NK-92 treated with Interleukin-12 subunit alpha and Interleukin-12 subunit beta, amount 100 ng/mL, for 24 hours (cell line): ENCODE results near the gene CALML4.
"Not testable (repeated sequence)": the region's sequence is repeated elsewhere in the genome, so short reads cannot be mapped to it uniquely, and the experiment has no call there.

Source experiments
- DNase-seq: peaks from one replicate; lab custom pipeline; 2025; lab: John Stamatoyannopoulos, UW

CALML4 gene

GRCh38 chr15:68190048-68190447, 15.1 kb downstream of the CALML4 start:
- no peak for DNase-seq

DNA sequence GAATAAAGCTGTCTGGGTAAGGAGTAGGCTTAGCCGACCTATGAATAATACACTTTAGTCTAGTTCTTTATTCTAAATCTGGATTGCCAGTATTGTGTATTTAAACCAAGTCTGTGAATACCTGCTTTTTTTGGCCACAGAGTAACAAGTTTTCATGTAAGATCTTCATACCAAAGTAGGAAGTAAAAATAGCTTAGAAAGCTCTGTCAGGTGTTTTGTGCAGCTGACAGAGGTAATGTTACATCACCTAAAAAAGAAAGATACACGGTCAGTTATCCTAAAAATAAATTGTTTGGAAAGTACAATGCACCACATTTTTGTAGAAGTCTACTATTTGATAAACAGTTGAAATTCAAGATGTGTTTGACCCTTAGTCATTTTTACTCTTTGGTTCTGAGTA, 16.5 kb downstream of the CALML4 start:
- DNase-seq: no peak

DNA sequence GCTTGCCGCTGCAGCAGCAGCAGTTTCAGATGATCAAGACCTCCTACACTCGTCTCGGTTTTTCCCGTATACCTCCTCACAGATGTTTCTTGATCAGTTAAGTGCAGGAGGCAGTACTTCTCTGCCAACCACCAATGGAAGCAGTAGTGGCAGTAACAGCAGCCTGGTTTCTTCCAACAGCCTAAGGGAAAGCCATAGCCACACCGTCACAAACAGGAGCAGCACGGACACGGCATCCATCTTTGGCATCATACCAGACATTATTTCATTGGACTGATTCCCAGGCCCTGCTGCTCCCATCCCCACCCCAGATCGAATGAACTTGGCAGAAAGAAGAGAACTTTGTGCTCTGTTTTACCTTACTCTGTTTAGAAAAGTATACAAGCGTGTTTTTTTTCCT, 17.6 kb downstream of the CALML4 start:
- no peak for DNase-seq

DNA sequence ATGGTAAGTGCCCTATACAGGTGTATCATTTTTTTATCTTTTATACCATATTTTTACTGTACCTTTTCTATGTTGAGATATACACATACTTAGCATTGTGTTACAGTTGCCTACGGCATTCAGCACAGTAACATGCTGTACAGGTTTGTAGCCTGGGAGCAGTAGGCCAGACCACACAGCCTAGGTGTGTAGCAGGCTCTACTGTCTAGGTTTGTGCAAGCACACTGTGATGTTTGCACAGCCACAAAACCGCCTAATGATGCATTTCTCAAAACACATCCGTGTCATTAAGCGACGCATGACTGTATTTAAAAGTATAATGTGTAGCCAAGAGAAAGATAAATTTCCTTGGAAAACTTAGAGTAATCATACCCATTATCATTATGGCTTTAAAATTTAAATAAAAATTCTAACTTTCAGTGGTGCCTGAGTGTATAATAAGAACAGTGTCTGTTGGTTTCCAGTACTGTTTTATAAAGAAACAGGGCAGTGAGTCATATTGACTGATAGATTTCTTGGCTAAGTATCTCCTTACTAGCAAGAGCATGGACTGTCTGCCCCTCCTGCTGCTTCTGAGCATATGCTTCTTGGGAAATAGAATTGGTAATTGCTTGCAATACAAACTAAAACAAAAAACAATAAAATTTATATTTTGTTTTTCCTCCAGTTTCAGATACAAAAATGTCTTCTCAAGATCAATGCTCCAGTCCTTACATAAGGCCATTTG, 18.3 kb downstream of the CALML4 start:
- no peak for DNase-seq

GRCh38 chr15:68184616-68185480, 20.3 kb downstream of the CALML4 start:
- no peak for DNase-seq

DNA sequence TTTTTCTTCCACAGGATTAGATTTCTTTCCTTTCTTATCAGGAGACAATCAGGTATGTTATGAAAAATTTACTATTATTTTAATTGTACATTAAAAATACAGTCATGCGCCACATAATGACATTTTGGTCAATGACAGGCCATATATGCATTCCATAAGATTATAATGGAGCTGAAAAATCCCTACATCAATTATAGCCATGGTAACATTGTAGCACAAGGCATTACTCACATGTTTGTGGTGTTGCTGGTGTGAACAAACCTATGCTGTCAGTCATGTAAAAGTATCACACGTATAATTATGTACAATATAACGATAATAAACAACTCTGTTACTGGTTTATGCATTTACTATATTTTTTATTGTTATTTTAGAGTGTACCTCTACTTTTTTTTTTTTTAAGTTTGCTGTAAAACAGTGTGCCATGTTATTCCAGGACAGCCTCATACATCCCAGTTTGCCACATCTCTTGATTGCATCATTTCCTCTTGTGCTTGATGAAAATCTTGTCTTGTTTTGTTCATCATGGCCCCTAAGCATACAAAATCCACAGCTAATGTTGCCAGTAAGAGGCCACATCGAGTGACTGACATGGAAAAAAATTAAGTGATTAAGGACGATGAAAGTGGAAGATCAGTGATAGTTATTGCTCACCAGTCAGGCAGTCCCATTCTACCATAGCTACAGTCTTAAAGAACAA, 21.4 kb downstream of the CALML4 start:
- DNase-seq: no peak

DNA sequence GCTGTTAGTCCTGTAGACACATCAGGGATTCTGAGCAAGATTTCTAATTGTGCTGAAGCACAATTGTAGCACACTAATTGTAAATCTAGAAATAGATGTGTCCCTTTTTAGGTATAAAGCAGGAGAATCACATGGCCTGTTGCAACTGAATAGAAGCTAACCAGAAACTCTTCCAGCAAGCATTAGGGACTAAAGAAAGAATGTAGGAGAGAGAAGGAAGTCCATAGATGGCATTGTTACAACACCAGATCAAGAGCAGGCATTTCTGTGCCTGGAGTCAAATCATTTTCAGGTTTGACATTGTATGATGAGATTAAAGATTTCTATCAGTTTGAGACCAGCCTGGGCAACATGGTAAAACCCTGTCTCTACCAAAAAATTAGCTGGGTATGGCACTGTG, 27.4 kb downstream of the CALML4 start:
- no peak for DNase-seq

GRCh38 chr15:68176601-68177000, 28.5 kb downstream of the CALML4 start:
- no peak for DNase-seq

DNA sequence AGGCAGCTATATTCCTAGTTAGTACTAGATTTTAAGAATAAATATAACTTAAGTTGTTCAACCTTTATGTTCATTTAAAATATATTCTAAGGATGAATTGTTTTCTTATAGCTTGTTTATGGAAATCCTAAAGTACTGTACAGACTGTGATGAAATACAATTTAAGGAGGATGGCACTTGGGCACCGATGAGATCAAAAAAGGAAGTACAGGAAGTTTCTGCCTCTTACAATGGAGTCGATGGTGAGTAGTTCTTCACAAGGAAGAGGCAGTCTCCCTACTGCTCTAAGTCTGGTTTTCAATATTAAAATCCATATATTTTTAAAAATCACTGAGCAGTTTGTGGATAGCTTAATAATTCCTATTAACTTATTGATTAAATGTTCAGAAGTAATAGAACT, 29.6 kb downstream of the CALML4 start:
- DNase-seq: no peak

DNA sequence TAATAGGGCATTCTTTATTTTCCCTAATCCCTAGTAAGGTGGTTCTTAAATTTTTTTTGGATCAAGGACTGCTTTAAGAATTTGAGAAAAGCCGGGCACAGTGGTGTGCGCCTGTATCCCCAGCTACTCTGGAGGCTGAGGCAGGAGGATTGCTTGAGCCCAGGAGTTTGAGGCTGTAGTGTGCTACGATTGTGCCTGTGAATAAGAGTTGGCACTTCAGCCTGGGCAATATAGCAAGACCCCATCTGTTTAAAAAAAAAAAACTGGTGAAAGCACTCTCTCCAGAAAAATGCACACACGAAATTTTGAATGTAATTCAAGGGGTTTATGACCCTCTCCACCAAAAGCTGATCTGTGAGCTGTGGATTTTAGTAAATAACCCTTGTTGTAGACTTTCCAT, 32.0 kb downstream of the CALML4 start:
- DNase-seq: no peak

DNA sequence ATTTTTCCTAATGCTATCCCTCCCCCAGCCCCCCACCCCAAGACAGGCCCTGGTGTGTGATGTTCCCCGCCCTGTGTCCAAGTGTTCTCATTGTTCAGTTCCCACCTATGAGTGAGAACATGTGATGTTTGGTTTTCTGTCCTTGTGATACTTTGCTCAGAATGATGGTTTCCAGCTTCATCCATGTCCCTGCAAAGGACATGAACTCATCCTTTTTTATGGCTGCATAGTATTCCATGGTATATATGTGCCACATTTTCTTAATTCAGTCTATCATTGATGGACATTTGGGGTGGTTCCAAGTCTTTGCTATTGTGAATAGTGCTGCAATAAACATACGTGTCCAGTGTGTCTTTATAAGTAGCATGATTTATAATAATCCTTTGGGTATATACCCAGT, 33.1 kb downstream of the CALML4 start:
- DNase-seq: not testable (repeated sequence)

GRCh38 chr15:68166847-68167246, 38.3 kb downstream of the CALML4 start:
- no peak for DNase-seq

DNA sequence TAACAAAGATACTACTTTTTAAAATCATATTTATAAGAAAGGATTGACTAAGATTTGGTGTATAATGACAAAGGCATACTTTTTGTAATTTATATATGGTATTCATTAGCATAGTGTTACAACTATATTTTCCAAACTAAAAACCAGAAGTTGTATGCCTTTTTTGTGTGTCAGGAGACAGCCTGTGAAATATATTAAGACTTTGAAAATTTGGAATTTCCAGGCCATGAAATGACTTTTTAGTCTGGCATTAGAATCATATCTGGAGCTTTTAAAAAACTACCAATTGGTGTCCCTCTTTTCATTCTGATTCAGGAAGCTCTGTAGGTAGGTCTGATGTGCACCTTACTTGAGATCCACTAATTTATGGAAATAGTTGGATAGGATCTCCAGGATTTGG, 41.9 kb downstream of the CALML4 start:
- DNase-seq: no peak

- DNase-seq: no peak
Observed at GRCh38 chr15:68158046-68158628, 47.0 kb downstream of the CALML4 start.

- no peak for DNase-seq
Observed at GRCh38 chr15:68157074-68157473, 48.1 kb downstream of the CALML4 start.

GRCh38 chr15:68154923-68155559, 50.1 kb downstream of the CALML4 start:
- DNase-seq: no peak

GRCh38 chr15:68152342-68152741, 52.8 kb downstream of the CALML4 start:
- no peak for DNase-seq

DNA sequence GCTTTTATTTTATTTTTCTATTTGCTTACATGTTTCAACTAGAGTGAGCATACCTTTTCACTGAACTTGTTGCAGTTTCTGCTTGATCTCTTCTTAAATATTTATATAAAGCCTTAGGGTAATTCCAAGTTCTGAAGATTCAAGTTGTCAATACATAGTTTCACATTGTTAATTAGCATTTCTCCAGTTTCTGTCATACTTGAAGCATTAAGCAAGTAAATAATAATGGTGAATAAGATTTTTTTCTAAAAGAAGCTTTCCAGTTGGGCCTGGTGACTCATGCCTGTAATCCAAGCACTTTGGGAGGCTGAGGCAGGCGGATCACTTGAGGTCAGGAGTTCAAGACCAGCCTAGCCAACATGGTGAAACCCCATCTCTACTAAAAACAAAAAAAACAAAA, 53.9 kb downstream of the CALML4 start:
- no peak for DNase-seq

GRCh38 chr15:68150187-68150586, 54.9 kb downstream of the CALML4 start:
- no peak for DNase-seq

- no peak for DNase-seq
Observed at GRCh38 chr15:68149059-68149458, 56.1 kb downstream of the CALML4 start.

GRCh38 chr15:68148039-68148438, 57.1 kb downstream of the CALML4 start:
- no peak for DNase-seq

- DNase-seq: no peak
Observed at GRCh38 chr15:68145706-68146105, 59.4 kb downstream of the CALML4 start.
